ENCODE results near the gene DNAJC27. TPM values are rescaled to one million over a fixed set of nuclear protein-coding genes. Genes with fewer than 3 reads are reported as not detected.

DNAJC27 gene
- total and polyA plus RNA-seq, 8 donors, result under 0.01 to 59.8 (median 2.9) TPM

GRCh38 chr2:24893934-24894333 is 77.8 kb downstream of the DNAJC27 start:
- no peak overlapping the region for H3K4me3 ChIP-seq
- WGBS, 5 donors, result 13 to 58% (median 24%) methylated on average over 3 of the region's 3 CpGs
- H3K36me3 ChIP-seq, result peaks cover 0 to 8% (median 4%) of the 10 kb centered on the region in 4 donors
- TF ChIP-seq, protein P1, sequence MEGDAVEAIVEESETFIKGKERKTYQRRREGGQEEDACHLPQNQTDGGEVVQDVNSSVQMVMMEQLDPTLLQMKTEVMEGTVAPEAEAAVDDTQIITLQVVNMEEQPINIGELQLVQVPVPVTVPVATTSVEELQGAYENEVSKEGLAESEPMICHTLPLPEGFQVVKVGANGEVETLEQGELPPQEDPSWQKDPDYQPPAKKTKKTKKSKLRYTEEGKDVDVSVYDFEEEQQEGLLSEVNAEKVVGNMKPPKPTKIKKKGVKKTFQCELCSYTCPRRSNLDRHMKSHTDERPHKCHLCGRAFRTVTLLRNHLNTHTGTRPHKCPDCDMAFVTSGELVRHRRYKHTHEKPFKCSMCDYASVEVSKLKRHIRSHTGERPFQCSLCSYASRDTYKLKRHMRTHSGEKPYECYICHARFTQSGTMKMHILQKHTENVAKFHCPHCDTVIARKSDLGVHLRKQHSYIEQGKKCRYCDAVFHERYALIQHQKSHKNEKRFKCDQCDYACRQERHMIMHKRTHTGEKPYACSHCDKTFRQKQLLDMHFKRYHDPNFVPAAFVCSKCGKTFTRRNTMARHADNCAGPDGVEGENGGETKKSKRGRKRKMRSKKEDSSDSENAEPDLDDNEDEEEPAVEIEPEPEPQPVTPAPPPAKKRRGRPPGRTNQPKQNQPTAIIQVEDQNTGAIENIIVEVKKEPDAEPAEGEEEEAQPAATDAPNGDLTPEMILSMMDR (IDR thresholded peaks at IDR 0.05), result no peak
- TF ChIP-seq EP300 (IDR thresholded peaks at IDR 0.05) (no peak), POLR2A (IDR thresholded peaks at IDR 0.05) (no peak), POLR2AphosphoS5 (IDR thresholded peaks at IDR 0.05) (no peak)
- H3K27ac ChIP-seq, result no peak overlapping the region
- H3K4me1 ChIP-seq, result no peaks in the 10 kb centered on the region
- peaks cover 0 to 32% (median 9%) of the 10 kb centered on the region in 4 donors for H3K9me3 ChIP-seq
- no peaks in the 10 kb centered on the region for H3K27me3 ChIP-seq
- DNase-seq, result no peak
- intact Hi-C loops (cut with DNase I; ENCODE audit: low total_unique reads), result no loop called here

Small RNAs within 50 kb of the gene (small RNA-seq; reads per million reads assigned to genes)
- 0 reads per million in 4 donors for gene AC013267.1
- gene RF00016, result 0 reads per million in 4 donors
- 0 reads per million in 4 donors for gene RF00019

Other genes with a start within 250 kb of the DNAJC27 start
- 10 to 100 TPM in 4 of 5 donors, 1 to 10 TPM in 1; 8.4 to 26.3 (median 18.0) TPM for gene PTRHD1, start 178.6 kb downstream of the DNAJC27 start, total RNA-seq
- gene PTRHD1, start 178.6 kb downstream of the DNAJC27 start, polyA plus RNA-seq, result 10 to 100 TPM; 31.3 to 41.0 (median 35.9) TPM
- 10 to 100 TPM in 1 of 5 donors, 1 to 10 TPM in 4; 1.3 to 70.0 (median 7.2) TPM for gene CENPO, start 178.5 kb downstream of the DNAJC27 start, total RNA-seq
- 1 to 10 TPM; 1.4 to 3.1 (median 1.9) TPM for gene CENPO, start 178.5 kb downstream of the DNAJC27 start, polyA plus RNA-seq
- gene ADCY3, start 51.7 kb downstream of the DNAJC27 start, total RNA-seq, result 100 to 1,000 TPM in 1 of 5 donors, 10 to 100 TPM in 4; 11.6 to 339 (median 32.2) TPM
- gene ADCY3, start 51.7 kb downstream of the DNAJC27 start, polyA plus RNA-seq, result 10 to 100 TPM in 2 of 3 donors, 1 to 10 TPM in 1; 5.2 to 21.7 (median 11.8) TPM
- gene EFR3B, start 70.1 kb upstream of the DNAJC27 start, total RNA-seq, result 1 to 10 TPM in 3 of 5 donors, under 1 TPM in 1, not detected in 1; 0.58 to 4.5 (median 2.0) TPM
- gene EFR3B, start 70.1 kb upstream of the DNAJC27 start, polyA plus RNA-seq, result under 1 TPM; 0.10 to 0.31 (median 0.15) TPM
- 1 to 10 TPM in 1 of 5 donors, under 1 TPM in 2, not detected in 2; 0.89 to 4.6 (median 0.92) TPM for gene POMC, start 196.6 kb upstream of the DNAJC27 start, total RNA-seq
- 1 to 10 TPM; 2.9 to 3.5 (median 3.4) TPM for gene POMC, start 196.6 kb upstream of the DNAJC27 start, polyA plus RNA-seq